ENCODE measurements around the gene PDK2.
"Not testable (repeated sequence)": the region's sequence is repeated elsewhere in the genome, so short reads cannot be mapped to it uniquely, and the experiment has no call there.

PDK2 gene

DNA sequence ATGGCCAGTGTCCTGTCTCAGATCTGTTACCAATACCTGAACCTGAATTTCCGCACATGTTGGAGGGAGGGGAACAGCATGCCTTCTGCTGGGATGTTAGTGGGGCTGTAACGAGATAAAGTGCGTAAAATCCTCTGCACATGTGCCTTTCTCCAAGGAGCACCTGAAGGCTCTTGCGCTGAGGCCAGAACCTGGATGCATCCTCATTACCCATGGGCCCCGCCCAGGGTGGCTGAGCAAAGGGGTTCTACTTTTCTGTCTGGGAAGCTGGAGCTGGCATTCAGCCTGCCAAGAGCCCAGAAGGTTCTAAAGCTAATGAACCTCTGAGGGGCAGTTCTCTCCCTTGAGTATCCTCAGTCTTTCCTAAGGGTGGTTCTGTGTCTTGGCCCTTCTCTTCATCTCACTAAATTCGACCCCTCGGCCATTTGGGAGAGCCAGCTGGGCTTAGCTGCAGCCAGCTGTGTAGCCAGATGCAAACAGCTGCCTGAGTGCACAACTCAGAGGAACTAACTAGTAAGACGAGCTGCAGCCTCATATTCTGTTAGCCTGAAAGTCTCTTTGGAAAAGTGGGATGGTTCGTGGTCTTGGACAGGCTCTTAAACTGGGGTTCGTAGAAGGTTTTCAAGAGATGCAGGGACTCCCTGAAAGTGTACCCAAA, 36.7 kb upstream of the PDK2 start:
- no peak overlapping the region for H3K4me3 ChIP-seq (ENCODE audit: low read depth, low read length)

DNA sequence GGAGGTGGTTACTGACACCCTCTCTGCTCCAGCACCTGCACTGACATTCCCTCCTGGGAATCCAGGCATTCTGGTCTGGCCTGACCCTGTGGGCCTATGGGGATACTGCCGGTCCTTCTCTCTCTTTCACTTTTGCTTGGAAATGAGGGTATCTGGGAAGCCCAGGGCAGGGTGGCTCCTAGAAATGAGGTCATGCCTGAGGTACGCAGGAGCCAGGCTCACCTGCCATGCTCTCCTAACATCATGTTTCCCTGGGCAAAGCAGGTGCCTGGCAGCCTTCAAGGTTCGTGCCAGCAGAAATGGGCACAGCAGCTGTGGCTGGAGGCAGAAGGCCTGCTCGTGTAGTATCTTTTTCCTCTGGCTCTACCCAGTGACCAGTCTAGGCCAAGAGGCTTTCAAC, 35.9 kb upstream of the PDK2 start:
- H3K4me3 ChIP-seq (ENCODE audit: low read depth, low read length): no peak overlapping the region

DNA sequence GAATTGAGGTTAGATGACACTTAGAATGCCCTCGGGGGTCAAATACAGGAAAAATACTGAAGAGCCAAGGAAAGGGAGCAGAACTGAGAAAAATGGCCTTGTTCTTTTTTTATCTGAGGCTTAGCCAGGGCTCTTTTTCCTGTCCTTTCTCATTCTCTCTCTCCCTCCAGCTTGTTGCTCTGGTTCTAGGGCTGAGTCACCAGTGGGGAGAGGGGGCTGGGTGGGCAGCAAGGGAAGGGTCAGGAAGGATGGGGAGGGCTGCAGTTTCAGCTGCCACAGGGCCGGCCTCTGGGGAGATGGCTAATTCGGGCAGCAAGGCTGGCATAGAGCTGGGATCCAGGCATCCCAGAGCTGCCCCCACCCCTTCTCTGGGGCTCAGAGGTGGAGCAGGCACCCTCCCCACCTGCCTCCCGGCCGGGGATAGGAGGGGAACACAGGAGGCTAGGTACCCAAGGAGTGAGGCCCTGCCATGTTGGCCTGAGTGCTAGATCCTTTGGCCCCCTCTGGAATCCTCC, 35.3 kb upstream of the PDK2 start:
- H3K4me3 ChIP-seq (ENCODE audit: low read depth, low read length): no peak overlapping the region

DNA sequence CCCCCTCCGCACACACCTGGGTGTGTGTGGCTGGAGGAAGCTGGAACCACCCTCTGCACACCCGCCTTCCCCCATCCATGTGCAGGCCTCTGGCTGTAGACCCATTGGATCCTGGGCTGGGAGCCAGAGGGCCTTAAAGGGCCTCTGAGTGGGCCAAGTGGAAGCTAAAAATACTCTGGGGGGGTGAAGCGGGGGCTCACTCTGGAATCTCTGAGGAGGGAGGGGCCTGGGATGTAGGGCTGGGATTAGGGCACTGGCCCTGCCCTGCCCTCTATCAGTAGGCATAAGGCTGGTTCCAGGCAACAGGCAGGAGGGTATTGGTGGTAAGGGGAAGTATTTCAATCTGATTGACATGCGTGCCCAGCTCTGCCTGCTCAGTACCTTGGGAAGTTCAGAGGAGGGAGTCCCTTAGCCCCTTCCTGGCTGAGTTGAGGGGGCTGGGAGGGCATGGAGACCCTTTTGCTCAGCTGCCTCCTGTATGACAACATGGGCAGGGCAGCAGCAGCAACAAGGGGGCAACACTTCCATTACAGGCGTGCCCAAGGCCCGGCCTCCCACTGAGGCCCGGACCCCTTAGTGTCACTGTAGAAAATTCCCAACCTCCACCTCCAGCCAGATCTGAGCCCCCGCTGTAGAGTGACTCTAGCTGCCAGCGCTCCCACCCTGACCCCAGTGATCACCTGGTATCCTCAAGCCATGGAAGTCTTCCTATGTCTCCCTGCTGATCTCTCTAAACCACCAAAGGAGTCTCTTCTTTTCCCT, 34.0 kb upstream of the PDK2 start:
- H3K4me3 ChIP-seq (ENCODE audit: low read depth, low read length): no peak overlapping the region

DNA sequence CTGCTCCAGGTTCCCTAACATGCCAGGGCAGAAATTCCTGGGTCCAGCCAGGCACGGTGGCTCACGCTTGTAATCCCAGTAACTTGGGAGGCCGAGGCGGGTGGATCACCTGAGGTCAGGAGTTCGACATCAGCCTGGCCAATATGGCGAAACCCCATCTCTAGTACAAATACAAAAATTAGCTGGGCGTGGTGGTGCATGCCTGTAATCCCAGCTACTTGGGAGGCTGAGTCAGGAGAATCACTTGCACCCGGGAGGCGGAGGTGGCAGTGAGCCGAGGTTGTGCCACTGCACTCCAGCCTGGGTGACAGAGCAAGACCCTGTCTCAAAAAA, 33.5 kb upstream of the PDK2 start:
- not testable (repeated sequence) for H3K4me3 ChIP-seq (ENCODE audit: low read depth, low read length)

DNA sequence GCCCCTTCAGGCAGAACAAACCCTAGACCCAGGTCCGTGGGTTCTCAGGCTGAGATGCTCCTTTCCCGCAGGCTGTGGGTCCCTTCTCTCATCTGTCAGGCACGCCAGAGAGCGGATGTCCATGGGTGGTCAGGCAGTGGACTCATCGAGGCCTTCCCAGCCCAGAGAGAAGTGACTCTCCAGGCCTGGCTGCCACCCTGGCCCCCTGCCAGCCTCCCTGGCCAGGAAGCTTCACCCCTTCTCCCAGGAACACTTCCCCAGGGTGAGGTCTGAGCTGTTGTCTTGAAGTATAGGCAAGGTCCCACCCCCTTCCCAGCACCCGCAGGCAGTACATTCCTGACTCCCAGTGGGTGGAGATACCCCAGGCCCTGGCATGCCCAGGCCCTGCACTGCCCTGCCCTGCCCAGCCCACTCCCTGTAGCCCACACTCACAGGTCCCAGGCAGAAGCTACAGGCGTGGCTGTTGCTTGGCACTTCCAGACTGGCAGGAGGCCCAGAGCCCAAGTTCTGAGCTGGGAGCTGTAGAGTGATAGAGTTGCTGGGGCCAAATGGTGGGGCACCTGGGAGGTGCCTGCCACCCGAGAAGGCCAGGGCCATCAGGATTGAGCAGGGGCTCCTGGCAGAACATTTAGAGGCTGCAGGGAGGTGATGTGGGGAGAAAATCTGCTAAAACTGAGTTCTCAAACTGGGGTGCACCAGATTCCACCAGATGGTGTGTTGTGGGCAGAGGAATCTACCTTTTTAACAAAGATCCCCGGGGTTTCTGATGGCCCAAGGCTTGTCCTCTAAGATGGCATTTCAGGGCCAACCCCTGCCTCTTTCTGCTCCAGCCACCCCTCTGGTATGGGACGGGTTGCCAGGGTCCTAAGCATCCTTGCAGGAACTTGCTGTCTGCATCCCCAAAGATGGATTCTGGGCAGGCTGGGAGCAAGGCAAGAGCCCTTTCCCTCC, 32.6 kb upstream of the PDK2 start:
- no peak overlapping the region for H3K4me3 ChIP-seq (ENCODE audit: low read depth, low read length)

DNA sequence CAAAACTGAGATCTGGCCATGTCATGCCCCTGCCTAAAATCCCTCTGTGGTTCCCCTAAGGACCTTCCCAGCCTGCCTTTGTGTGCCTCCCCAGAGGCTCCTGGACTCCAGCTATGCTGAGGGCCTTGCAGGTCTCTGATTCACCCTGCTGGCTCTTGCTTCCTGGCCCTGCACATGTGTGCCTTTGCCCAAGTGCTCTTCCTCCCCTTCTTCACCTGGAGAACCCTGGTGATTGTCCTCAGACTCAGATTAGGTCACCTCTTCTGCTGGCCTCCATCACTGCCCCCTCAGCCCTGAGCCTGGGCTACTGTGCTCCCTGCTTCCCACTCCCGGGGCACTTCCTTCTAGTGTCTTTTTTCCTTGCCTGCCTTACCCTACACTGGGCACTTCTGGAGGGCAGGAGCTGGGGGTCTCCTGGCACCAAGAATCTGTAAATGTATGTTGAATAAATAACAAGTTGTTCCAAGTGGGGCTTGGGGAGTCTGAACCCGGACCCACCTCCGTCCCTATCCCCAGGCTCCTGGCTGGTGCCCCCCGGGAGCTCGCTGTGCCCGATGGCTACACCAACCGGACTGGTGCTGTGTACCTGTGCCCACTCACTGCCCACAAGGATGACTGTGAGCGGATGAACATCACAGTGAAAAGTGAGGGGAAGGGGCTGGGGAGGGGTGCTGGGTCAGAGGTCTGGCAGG, 31.4 kb upstream of the PDK2 start:
- H3K4me3 ChIP-seq (ENCODE audit: low read depth, low read length): no peak overlapping the region

DNA sequence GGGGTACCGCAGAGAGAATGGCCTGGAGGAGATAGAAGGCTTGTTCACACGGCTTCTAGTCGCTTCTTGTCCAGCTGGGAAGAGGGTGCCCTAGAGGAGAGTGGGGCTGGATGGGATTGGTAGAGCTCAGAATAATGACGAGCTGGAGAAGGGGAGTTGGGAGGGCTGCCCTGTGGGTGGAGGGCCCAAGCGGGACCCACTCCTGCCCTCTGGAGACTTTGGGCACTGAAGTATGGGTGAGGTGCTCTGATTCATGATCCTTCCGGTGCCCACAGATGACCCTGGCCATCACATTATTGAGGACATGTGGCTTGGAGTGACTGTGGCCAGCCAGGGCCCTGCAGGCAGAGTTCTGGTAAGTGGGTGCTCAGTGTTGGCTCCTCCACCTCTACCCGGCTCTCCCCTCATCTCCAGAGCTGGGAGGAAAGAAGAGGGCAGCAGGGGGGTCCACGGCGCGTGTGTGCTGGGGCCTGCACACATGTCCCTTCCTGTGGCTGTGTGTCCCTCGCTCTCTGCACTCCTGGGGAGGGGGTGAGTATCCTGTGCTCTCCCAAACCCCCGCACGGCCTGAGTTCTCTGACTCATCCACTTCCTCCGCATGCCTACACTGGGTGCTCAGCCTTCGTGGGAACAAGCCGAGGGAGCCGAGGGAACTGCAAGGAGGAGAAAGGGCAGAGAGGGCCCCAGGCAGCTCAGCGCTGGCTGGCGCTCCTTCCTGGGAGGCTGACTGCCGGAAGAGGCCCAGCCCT, 30.7 kb upstream of the PDK2 start:
- H3K4me3 ChIP-seq (ENCODE audit: low read depth, low read length): no peak overlapping the region

DNA sequence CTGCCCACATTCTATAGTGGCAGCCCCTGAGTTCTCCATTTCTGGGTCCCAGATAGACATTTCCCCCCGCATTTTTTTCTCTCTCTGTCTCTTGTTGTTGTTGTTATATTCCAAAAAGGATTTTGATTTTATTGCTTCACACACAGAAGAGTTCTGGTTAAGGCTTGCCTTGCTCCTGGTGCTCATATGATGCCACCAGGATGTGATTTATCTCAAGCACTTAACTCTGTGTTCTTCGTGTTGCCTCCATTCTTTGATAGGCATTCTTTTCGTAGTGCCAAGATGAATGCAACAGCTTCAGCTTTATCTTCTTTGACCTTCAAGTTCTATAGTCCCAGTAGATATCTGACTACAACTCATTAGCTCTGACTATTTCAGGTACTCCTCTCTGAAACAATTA, 30.1 kb upstream of the PDK2 start:
- no peak overlapping the region for H3K4me3 ChIP-seq (ENCODE audit: low read depth, low read length)

DNA sequence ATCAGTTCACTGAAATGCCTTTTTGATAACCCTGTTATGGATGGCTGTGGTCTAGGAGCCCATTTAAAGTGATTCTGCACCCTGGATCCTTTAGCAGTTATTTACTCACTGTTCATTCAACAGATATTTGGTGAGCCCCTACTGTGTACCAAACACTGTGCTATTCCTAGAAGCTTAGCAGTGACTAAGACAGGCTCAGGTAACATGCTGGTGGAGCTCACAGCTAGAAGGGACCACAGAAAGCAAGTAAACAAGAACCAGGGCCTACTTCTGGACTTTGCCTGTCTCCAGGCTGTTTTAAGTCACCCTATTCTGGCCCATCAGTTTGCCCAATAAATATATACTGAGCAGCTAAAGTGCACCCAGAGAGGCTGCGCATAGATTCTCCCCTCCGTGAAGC, 28.2 kb upstream of the PDK2 start:
- no peak overlapping the region for H3K4me3 ChIP-seq (ENCODE audit: low read depth, low read length)

DNA sequence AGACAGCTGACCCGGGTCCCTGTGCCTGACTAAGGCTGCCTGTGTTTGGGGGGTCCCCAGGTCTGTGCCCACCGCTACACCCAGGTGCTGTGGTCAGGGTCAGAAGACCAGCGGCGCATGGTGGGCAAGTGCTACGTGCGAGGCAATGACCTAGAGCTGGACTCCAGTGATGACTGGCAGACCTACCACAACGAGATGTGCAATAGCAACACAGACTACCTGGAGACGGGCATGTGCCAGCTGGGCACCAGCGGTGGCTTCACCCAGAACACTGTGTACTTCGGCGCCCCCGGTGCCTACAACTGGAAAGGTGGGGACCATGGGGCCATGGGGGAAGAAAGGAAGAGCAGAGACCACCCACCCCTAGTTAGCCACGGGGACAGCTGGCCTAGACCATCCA, 27.2 kb upstream of the PDK2 start:
- H3K4me3 ChIP-seq (ENCODE audit: low read depth, low read length): no peak overlapping the region

DNA sequence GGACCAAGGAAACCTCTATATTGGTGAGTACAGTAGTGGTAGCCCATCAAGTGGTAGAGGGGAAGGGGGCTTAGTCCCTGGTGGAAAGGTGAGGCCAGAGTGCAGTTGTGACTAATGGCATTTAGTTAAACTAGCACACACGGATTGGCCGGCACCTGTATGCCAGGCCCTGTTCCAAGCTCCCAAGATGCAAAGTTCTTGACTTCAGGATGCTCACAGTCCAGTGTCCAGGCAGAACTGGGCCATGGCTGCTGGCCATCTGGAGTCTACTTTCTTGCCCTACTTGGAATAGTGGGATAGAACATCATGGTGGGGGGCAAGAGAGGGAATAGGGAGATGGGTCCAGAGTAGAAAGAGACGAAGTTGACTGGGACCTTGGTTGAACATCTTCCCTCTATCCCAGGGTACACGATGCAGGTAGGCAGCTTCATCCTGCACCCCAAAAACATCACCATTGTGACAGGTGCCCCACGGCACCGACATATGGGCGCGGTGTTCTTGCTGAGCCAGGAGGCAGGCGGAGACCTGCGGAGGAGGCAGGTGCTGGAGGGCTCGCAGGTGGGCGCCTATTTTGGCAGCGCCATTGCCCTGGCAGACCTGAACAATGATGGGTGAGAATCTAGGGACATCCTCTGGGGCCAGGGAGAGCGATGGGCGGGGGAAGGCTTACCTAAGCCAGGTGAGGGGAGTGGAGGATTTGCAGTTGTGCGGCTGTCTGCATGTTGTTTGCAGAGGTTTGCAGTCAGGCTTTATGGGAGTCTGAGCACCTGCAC, 24.1 kb upstream of the PDK2 start:
- H3K4me3 ChIP-seq (ENCODE audit: low read depth, low read length): no peak overlapping the region

DNA sequence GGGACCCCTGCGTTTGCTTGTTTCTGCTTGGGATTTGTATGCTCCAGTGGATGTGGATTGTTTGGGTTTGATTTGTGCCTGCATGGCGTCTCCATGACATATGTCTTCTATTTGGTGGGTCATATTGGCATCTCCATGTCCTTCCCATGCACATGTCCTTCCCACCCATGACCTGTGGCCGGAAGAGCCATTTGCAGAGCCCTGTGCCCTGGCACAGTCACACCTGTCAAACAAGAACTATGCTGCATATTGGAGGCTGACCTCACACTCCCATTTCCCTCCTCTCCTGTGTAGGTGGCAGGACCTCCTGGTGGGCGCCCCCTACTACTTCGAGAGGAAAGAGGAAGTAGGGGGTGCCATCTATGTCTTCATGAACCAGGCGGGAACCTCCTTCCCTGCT, 23.5 kb upstream of the PDK2 start:
- H3K4me3 ChIP-seq (ENCODE audit: low read depth, low read length): no peak overlapping the region

DNA sequence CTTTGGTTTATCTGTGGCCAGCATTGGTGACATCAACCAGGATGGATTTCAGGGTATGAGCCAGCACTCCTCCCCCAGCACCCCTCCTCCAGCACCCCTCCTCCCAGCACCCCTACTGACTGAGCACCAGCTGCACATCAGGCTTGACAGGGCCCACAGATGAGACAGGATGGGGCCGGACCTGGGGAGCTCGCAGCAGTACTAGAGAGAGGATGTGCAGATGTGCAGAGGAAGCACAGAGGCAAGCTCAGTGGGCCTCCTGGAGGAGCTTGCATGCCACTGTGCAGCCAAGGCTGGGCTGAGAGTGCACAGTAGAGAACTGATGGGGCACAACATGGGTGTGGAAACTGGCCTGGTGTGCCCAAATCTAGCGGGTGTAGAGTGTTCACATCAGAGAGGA, 23.0 kb upstream of the PDK2 start:
- H3K4me3 ChIP-seq (ENCODE audit: low read depth, low read length): no peak overlapping the region

DNA sequence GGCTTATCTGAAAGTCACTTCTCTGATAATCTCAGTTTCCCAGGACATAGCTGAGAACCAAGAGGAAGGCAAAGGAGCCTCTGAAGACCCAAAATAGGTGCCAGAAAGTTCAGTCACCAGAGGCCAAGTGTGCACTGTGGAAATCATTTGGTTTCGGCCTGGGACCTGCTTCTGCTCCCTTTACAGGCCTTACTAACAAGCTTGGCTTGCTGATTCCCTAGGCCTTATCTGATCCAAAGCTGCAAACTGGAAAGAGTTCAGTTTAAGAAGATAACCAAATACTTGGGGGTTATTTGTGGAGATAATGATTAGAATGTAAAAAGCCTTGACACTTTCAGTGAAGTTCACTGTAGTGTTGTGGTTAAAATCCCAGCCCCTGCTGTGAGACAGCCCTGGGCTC, 22.2 kb upstream of the PDK2 start:
- H3K4me3 ChIP-seq (ENCODE audit: low read depth, low read length): no peak overlapping the region

DNA sequence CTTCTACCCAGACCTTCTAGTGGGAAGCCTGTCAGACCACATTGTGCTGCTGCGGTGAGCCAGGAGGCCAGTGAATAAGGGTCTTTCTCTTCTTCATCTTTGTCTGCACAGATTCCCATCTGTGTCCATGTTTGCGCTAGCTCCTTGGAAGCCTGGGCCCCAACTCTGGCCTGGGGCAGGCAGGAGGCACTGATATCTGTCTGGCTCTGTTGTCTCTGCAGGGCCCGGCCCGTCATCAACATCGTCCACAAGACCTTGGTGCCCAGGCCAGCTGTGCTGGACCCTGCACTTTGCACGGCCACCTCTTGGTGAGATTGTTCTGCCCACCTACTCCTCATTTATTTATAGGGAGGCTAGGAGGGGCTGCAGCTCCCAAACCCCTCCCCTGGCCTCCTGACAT, 20.9 kb upstream of the PDK2 start:
- no peak overlapping the region for H3K4me3 ChIP-seq (ENCODE audit: low read depth, low read length)

DNA sequence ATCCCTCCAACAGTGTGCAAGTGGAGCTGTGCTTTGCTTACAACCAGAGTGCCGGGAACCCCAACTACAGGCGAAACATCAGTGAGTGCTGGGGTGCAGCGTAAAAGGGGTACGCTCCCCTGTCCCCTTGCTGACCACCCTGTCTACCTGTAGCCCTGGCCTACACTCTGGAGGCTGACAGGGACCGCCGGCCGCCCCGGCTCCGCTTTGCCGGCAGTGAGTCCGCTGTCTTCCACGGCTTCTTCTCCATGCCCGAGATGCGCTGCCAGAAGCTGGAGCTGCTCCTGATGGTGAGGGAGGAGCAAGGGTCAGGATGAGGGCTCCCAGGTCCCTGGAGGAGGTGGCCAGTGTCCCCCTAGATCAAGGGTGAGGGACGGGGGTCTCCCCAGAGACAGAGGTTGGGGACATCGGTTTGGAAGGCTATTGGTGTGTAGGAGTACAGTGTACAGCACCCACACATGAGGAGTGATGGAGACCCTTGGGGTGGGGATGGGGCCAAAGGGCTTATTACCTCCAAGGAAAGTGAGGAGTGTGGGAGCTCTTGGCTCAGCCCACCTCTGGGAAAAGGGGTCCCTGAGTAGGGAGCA, 19.6 kb upstream of the PDK2 start:
- no peak overlapping the region for H3K4me3 ChIP-seq (ENCODE audit: low read depth, low read length)

DNA sequence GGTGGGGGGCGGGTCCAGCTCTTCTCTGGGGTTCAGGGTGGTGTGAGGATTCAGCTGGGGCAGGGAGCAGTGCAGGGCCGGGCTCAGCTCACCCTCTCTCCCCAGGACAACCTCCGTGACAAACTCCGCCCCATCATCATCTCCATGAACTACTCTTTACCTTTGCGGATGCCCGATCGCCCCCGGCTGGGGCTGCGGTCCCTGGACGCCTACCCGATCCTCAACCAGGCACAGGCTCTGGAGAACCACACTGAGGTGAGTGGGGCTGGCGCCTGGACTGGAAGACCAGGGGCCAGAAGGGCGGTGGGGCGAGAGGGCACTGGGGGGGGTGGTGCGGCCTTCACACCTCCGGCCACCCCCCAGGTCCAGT, 18.9 kb upstream of the PDK2 start:
- no peak overlapping the region for H3K4me3 ChIP-seq (ENCODE audit: low read depth, low read length)

DNA sequence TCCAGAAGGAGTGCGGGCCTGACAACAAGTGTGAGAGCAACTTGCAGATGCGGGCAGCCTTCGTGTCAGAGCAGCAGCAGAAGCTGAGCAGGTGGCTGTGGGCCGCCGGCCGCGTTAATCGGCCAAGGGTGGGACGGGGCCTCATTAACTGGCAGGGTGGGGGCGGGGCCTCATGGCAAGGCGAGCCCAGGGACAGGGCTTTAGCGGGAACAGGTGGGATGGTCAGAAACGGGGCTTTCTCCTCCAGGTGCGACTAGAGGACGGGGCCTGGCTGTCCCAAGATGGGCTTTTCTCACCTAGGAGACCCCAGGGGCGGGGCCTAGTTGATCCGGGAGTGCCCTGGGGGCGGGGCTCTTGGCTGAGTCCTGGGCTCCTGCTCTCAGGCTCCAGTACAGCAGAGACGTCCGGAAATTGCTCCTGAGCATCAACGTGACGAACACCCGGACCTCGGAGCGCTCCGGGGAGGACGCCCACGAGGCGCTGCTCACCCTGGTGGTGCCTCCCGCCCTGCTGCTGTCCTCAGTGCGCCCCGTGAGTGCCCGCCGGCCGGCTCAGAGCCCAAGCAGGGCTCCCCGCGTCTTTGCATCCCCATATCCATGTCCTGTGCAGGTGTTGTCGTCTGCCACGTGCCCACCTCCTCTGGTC, 18.4 kb upstream of the PDK2 start:
- no peak overlapping the region for H3K4me3 ChIP-seq (ENCODE audit: low read depth, low read length)
